GM23338 (cell line): ENCODE data around the gene YIF1A. TPM values are rescaled to one million over a fixed set of nuclear protein-coding genes. Genes with fewer than 3 reads are reported as not detected.

ENCODE experiments used
- ATAC-seq: fragments of 200-7000 bp; cut with Tn5 transposase; 3 replicates; pipeline ENCODE4 v1.9.1; 2020
- DNase-seq: peaks from one replicate; pipeline ENCODE4 v3.0.0-alpha.2; 2015; ENCODE audit warnings: low spot score
- H2AFZ ChIP-seq: fragments of 200-600 bp; sonication (generic); 2 replicates; pipeline ENCODE4 v1.8.0; 2016; ENCODE audit warnings: antibody characterized with exemption, mild to moderate bottlenecking, moderate library complexity
- H3F3A ChIP-seq: fragments of 200-600 bp; sonication (generic); replicated peaks from 2 replicates; pipeline ENCODE4 v1.8.0; 2017; ENCODE audit warnings: antibody characterized with exemption, mixed run types, low read depth
- H3K27ac ChIP-seq: fragments of 200-600 bp; sonication (generic); 2 replicates; pipeline ENCODE4 v1.6.1; 2016; ENCODE audit warnings: low read depth
- H3K27me3 ChIP-seq: fragments of 200-600 bp; sonication (generic); 2 replicates; pipeline ENCODE4 v1.8.0; 2016; ENCODE audit warnings: mild to moderate bottlenecking, mixed run types, moderate library complexity; ENCODE audit not compliant: insufficient read depth
- H3K36me3 ChIP-seq: fragments of 200-600 bp; sonication (generic); 2 replicates; pipeline ENCODE4 v1.8.0; 2016; ENCODE audit warnings: mild to moderate bottlenecking; ENCODE audit not compliant: insufficient read depth
- H3K4me1 ChIP-seq: fragments of 200-600 bp; sonication (generic); 2 replicates; pipeline ENCODE4 v1.8.0; 2016; ENCODE audit warnings: mild to moderate bottlenecking, moderate library complexity; ENCODE audit not compliant: insufficient read depth
- H3K4me2 ChIP-seq: fragments of 200-600 bp; sonication (generic); 2 replicates; pipeline ENCODE4 v1.7.1; 2017; ENCODE audit warnings: mixed run types
- H3K4me3 ChIP-seq: fragments of 200-600 bp; sonication (generic); 2 replicates; pipeline ENCODE4 v1.6.1; 2016; ENCODE audit warnings: mixed run types
- H3K79me2 ChIP-seq: fragments of 200-600 bp; sonication (generic); replicated peaks from 2 replicates; pipeline ENCODE4 v1.8.0; 2017; ENCODE audit warnings: mild to moderate bottlenecking; ENCODE audit not compliant: insufficient read depth
- H3K9me2 ChIP-seq: fragments of 200-600 bp; sonication (generic); 2 replicates; pipeline ENCODE4 v1.8.0; 2017; ENCODE audit not compliant: insufficient read depth
- H4K20me1 ChIP-seq: fragments of 200-600 bp; sonication (generic); replicated peaks from 2 replicates; pipeline ENCODE4 v1.8.0; 2017; ENCODE audit warnings: mild to moderate bottlenecking; ENCODE audit not compliant: insufficient read depth
- H3K27ac Mint-ChIP-seq: 2 replicates; pipeline ENCODE4 v1.8.0; 2020; ENCODE audit warnings: inconsistent platforms, mild to moderate bottlenecking, moderate library complexity, mixed read lengths
- H3K27me3 Mint-ChIP-seq: 3 replicates; pipeline ENCODE4 v1.8.0; 2022; ENCODE audit warnings: low read depth, mild to moderate bottlenecking, moderate library complexity, mixed read lengths, inconsistent platforms; ENCODE audit not compliant: insufficient read depth, poor library complexity
- H3K36me3 Mint-ChIP-seq: 3 replicates; pipeline ENCODE4 v1.8.0; 2021; ENCODE audit warnings: low read depth, mild to moderate bottlenecking, inconsistent platforms, moderate library complexity, mixed read lengths
- H3K4me1 Mint-ChIP-seq: 3 replicates; pipeline ENCODE4 v1.8.0; 2020; ENCODE audit warnings: mild to moderate bottlenecking, inconsistent platforms, mixed read lengths
- H3K4me3 Mint-ChIP-seq: 3 replicates; pipeline ENCODE4 v1.8.0; 2021; ENCODE audit warnings: moderate library complexity, mild to moderate bottlenecking, inconsistent platforms, mixed read lengths
- H3K9me3 Mint-ChIP-seq: 3 replicates; pipeline ENCODE4 v1.8.0; 2020; ENCODE audit warnings: moderate library complexity, mild to moderate bottlenecking, inconsistent platforms, mixed read lengths
- CREB1 ChIP-seq: fragments of 250-450 bp; sonication (Bioruptor Pico); IDR thresholded peaks from 2 replicates; pipeline ENCODE4 v1.5.0; 2020; ENCODE audit warnings: low read depth, mild to moderate bottlenecking, moderate library complexity
- CTCF ChIP-seq, 2 experiments: fragments of 200-600 bp in 1 of 2; sonication (generic) in 1 of 2; conservative IDR thresholded peaks; 2 replicates each; pipeline versions ENCODE4 v1.5.1 to v1.6.1; 2016 to 2017; ENCODE audit warnings: antibody characterized with exemption in 2 of 2, low read depth in 2 of 2, mild to moderate bottlenecking in 2 of 2, moderate library complexity in 1 of 2
- EZH2phosphoT487 ChIP-seq: fragments of 200-600 bp; sonication (generic); IDR thresholded peaks from one replicate; pipeline ENCODE4 v1.8.1; 2018; ENCODE audit warnings: antibody characterized with exemption; ENCODE audit not compliant: unreplicated experiment
- JUNB ChIP-seq: IDR thresholded peaks from one replicate; pipeline ENCODE4 v1.6.1; 2016; ENCODE audit warnings: antibody characterized with exemption; ENCODE audit not compliant: unreplicated experiment
- NANOG ChIP-seq: IDR thresholded peaks from 2 replicates; pipeline ENCODE4 v1.6.1; 2016; ENCODE audit warnings: antibody characterized with exemption, borderline replicate concordance
- POLR2AphosphoS5 ChIP-seq: IDR thresholded peaks from 2 replicates; pipeline ENCODE4 v1.6.1; 2016; ENCODE audit warnings: antibody characterized with exemption, low read depth
- REST ChIP-seq: IDR thresholded peaks from one replicate; pipeline ENCODE4 v1.6.1; 2018; ENCODE audit warnings: antibody characterized with exemption; ENCODE audit not compliant: unreplicated experiment
- ZNF114 ChIP-seq: fragments of 250-450 bp; sonication (Bioruptor Pico); IDR thresholded peaks from 2 replicates; pipeline ENCODE4 v1.5.0; 2020; ENCODE audit warnings: mild to moderate bottlenecking, moderate library complexity
- ZNF331 ChIP-seq: fragments of 250-450 bp; sonication (Bioruptor Pico); IDR thresholded peaks from 2 replicates; pipeline ENCODE4 v1.5.0; 2020; ENCODE audit warnings: low read depth, mild to moderate bottlenecking, moderate library complexity
- polyA plus RNA-seq: library from polyadenylated mRNA; unstranded; fragments of >200 nt; fragmentation: Nextera tagmentation; extraction: Ambion mirVana; gene quantifications from 2 replicates; pipeline ENCODE4 v1.2.1, GENCODE V29; 2016
- total RNA-seq: library from RNA; depleted of rRNA; stranded (reverse); fragments of >200 nt; shearing (Covaris generic); gene quantifications from 2 replicates; pipeline ENCODE4 v1.2.3, GENCODE V29; 2014
- TF ChIP-seq, protein P1 (sequence below): IDR thresholded peaks from 2 replicates; pipeline ENCODE4 v1.6.1; 2016; ENCODE audit warnings: antibody characterized with exemption
- TF ChIP-seq, protein P2 (sequence below): fragments of 250-450 bp; sonication (Bioruptor Pico); IDR thresholded peaks from 2 replicates; pipeline ENCODE4 v1.5.0; 2020; ENCODE audit warnings: mild to moderate bottlenecking, moderate library complexity

Gene YIF1A
- total and polyA plus RNA-seq, 2 experiments from 2014 or later: 75.6 to 87.0 TPM

- H3K9me3 Mint-ChIP-seq: no peaks in the 10 kb centered on the region
- TF ChIP-seq, protein P1, sequence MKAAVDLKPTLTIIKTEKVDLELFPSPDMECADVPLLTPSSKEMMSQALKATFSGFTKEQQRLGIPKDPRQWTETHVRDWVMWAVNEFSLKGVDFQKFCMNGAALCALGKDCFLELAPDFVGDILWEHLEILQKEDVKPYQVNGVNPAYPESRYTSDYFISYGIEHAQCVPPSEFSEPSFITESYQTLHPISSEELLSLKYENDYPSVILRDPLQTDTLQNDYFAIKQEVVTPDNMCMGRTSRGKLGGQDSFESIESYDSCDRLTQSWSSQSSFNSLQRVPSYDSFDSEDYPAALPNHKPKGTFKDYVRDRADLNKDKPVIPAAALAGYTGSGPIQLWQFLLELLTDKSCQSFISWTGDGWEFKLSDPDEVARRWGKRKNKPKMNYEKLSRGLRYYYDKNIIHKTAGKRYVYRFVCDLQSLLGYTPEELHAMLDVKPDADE: no peak
- no peak for TF ChIP-seq ZNF331 (CRISPR knock-in tag)
- TF ChIP-seq JUNB: no peak
- TF ChIP-seq CTCF (conservative IDR thresholded peaks at IDR 0.05; ENCODE audit: low read depth in 2 of 2): no peak
- TF ChIP-seq, protein P2, sequence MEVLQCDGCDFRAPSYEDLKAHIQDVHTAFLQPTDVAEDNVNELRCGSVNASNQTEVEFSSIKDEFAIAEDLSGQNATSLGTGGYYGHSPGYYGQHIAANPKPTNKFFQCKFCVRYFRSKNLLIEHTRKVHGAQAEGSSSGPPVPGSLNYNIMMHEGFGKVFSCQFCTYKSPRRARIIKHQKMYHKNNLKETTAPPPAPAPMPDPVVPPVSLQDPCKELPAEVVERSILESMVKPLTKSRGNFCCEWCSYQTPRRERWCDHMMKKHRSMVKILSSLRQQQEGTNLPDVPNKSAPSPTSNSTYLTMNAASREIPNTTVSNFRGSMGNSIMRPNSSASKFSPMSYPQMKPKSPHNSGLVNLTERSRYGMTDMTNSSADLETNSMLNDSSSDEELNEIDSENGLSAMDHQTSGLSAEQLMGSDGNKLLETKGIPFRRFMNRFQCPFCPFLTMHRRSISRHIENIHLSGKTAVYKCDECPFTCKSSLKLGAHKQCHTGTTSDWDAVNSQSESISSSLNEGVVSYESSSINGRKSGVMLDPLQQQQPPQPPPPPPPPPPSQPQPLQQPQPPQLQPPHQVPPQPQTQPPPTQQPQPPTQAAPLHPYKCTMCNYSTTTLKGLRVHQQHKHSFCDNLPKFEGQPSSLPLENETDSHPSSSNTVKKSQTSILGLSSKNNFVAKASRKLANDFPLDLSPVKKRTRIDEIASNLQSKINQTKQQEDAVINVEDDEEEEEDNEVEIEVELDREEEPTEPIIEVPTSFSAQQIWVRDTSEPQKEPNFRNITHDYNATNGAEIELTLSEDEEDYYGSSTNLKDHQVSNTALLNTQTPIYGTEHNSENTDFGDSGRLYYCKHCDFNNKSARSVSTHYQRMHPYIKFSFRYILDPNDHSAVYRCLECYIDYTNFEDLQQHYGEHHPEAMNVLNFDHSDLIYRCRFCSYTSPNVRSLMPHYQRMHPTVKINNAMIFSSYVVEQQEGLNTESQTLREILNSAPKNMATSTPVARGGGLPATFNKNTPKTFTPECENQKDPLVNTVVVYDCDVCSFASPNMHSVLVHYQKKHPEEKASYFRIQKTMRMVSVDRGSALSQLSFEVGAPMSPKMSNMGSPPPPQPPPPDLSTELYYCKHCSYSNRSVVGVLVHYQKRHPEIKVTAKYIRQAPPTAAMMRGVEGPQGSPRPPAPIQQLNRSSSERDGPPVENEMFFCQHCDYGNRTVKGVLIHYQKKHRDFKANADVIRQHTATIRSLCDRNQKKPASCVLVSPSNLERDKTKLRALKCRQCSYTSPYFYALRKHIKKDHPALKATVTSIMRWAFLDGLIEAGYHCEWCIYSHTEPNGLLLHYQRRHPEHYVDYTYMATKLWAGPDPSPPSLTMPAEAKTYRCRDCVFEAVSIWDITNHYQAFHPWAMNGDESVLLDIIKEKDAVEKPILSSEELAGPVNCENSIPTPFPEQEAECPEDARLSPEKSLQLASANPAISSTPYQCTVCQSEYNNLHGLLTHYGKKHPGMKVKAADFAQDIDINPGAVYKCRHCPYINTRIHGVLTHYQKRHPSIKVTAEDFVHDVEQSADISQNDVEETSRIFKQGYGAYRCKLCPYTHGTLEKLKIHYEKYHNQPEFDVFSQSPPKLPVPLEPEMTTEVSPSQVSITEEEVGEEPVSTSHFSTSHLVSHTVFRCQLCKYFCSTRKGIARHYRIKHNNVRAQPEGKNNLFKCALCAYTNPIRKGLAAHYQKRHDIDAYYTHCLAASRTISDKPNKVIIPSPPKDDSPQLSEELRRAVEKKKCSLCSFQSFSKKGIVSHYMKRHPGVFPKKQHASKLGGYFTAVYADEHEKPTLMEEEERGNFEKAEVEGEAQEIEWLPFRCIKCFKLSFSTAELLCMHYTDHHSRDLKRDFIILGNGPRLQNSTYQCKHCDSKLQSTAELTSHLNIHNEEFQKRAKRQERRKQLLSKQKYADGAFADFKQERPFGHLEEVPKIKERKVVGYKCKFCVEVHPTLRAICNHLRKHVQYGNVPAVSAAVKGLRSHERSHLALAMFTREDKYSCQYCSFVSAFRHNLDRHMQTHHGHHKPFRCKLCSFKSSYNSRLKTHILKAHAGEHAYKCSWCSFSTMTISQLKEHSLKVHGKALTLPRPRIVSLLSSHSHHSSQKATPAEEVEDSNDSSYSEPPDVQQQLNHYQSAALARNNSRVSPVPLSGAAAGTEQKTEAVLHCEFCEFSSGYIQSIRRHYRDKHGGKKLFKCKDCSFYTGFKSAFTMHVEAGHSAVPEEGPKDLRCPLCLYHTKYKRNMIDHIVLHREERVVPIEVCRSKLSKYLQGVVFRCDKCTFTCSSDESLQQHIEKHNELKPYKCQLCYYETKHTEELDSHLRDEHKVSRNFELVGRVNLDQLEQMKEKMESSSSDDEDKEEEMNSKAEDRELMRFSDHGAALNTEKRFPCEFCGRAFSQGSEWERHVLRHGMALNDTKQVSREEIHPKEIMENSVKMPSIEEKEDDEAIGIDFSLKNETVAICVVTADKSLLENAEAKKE (CRISPR knock-in tag): no peak
- TF ChIP-seq REST: no peak
- TF ChIP-seq NANOG: no peak
- TF ChIP-seq POLR2AphosphoS5: no peak
- TF ChIP-seq ZNF114 (CRISPR knock-in tag): no peak
- no peak for TF ChIP-seq EZH2phosphoT487
- TF ChIP-seq CREB1 (CRISPR knock-in tag): no peak
- H3K36me3 ChIP-seq: no peaks in the 10 kb centered on the region; the same call in 1 of the 2 replicates
- no peaks in the 10 kb centered on the region for H3K27me3 ChIP-seq
- H3K4me3 Mint-ChIP-seq: no peak overlapping the region; the same call in 2 of the 3 replicates
- H3F3A ChIP-seq: 0 out of 2 replicates have a peak, but pooled peaks cover 6% of the 10 kb centered on the region
- peaks cover 8% of the 10 kb centered on the region for H3K27me3 Mint-ChIP-seq
- H3K4me1 ChIP-seq: peaks cover 16% of the 10 kb centered on the region; the same call in 1 of the 2 replicates
- H4K20me1 ChIP-seq: no peaks in the 10 kb centered on the region; the same call in 1 of the 2 replicates
- H3K4me1 Mint-ChIP-seq: peaks cover 18% of the 10 kb centered on the region
- no peaks in the 10 kb centered on the region for H3K79me2 ChIP-seq
- no peak overlapping the region for H3K4me3 ChIP-seq
- ATAC-seq (no peak), DNase-seq (no peak)
- no peak overlapping the region for H3K4me2 ChIP-seq
- no peaks in the 10 kb centered on the region for H3K9me2 ChIP-seq
- H3K27ac ChIP-seq: peak overlapping the region; percentile 76; the same call in 1 of the 2 replicates
- peaks cover 19% of the 10 kb centered on the region for H3K36me3 Mint-ChIP-seq
- peak overlapping the region; percentile 56; the same call in 1 of the 2 replicates for H3K27ac Mint-ChIP-seq
- H2AFZ ChIP-seq: no peak overlapping the region
Measured at GRCh38 chr11:66337103-66337899, 48.4 kb upstream of the YIF1A start.
